BE2C (cell line): Measurements from ENCODE around the gene CHRNE.

Experiments
- DNase-seq: peaks from one replicate; pipeline ENCODE4 v3.0.0-alpha.2; 2020
- H3K27me3 ChIP-seq: fragments of 250-450 bp; sonication (Bioruptor Pico); 2 replicates; pipeline ENCODE4 v1.5.1; 2020; ENCODE audit warnings: mild to moderate bottlenecking
- H3K36me3 ChIP-seq: fragments of 250-450 bp; sonication (Bioruptor Pico); 2 replicates; pipeline ENCODE4 v1.5.1; 2020; ENCODE audit warnings: mild to moderate bottlenecking
- H3K4me1 ChIP-seq: fragments of 250-450 bp; sonication (Bioruptor Pico); 2 replicates; pipeline ENCODE4 v1.5.1; 2020
- H3K4me3 ChIP-seq: 2 replicates; pipeline ENCODE4 v1.5.1; 2011; ENCODE audit warnings: low read depth, low read length
- H3K9me3 ChIP-seq: fragments of 250-450 bp; sonication (Bioruptor Pico); 2 replicates; pipeline ENCODE4 v1.5.1; 2020
- TF ChIP-seq, protein P1 (sequence below): IDR thresholded peaks from 2 replicates; pipeline ENCODE4 v1.5.1; 2012; ENCODE audit warnings: mild to moderate bottlenecking, low read depth, low read length

The CHRNE gene

DNA sequence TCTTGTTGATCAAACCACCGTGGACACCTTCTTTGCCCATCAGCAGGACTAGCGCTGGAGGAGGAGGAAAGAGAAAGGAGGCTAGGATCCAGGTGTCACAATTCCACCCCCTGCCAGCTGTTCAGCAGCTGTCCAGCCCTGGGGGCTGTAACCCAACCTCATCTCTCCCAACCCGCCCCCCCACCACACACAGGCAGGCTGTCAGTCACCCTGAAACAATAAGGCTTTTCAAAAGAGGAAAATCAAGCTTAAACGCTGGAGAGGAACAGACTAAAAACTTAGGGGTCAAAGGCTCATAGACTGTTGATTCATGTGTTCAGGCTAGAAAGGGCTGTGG lies 43.0 kb upstream of the CHRNE start:
- TF ChIP-seq, protein P1, sequence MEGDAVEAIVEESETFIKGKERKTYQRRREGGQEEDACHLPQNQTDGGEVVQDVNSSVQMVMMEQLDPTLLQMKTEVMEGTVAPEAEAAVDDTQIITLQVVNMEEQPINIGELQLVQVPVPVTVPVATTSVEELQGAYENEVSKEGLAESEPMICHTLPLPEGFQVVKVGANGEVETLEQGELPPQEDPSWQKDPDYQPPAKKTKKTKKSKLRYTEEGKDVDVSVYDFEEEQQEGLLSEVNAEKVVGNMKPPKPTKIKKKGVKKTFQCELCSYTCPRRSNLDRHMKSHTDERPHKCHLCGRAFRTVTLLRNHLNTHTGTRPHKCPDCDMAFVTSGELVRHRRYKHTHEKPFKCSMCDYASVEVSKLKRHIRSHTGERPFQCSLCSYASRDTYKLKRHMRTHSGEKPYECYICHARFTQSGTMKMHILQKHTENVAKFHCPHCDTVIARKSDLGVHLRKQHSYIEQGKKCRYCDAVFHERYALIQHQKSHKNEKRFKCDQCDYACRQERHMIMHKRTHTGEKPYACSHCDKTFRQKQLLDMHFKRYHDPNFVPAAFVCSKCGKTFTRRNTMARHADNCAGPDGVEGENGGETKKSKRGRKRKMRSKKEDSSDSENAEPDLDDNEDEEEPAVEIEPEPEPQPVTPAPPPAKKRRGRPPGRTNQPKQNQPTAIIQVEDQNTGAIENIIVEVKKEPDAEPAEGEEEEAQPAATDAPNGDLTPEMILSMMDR, result no peak
- Histone ChIP-seq H3K27me3 (no peaks in the 10 kb centered on the region), H3K4me3 (peak overlapping the region; percentile 77; the same call in 1 of the 2 replicates), H3K4me1 (peaks cover 4% of the 10 kb centered on the region), H3K36me3 (peaks cover 24% of the 10 kb centered on the region), H3K9me3 (no peaks in the 10 kb centered on the region)
- no peak for DNase-seq

DNA sequence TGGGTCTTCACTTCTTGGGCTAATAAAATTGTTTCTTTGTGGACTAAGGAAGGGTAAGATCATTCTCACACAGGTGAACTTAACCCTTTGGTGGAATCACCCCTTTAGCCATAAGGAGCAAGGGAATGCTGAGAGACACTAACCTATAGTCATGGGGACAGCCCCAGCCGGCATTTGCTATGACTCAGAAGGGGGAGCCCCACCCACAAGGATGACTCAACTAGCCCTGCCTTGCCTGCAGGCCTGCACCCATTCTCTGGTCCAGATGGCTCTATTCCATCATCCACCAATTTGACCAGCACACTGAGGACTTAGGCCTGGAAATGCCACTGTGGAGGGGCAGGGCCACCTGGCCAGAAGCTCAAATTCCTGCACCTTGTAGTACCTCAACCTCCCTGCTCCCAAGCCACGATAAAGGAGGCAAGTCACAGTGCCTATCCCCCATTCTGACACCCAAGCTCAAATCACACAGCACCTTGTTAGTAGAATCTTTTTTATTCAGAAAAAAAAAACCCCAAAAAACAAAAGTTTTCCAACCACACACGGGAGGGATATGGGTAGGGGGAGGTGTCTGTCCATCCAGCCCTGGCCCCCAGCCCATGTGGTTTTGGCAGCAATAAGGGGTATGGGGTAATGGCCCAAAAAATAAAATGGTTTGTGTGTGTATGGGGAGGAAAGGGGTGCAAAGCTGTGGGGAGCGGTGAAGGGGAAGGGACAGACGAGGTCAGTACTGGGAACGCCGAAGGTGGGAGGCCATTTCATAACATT lies 42.5 kb upstream of the CHRNE start:
- peak; percentile 69 for DNase-seq
- no peaks in the 10 kb centered on the region; the same call in none of the 2 replicates for H3K4me1 ChIP-seq
- TF ChIP-seq, protein P1, result no peak
- H3K4me3 ChIP-seq, result no peak overlapping the region
- no peaks in the 10 kb centered on the region for H3K27me3 ChIP-seq
- no peaks in the 10 kb centered on the region for H3K9me3 ChIP-seq
- H3K36me3 ChIP-seq, result peaks cover 24% of the 10 kb centered on the region

DNA sequence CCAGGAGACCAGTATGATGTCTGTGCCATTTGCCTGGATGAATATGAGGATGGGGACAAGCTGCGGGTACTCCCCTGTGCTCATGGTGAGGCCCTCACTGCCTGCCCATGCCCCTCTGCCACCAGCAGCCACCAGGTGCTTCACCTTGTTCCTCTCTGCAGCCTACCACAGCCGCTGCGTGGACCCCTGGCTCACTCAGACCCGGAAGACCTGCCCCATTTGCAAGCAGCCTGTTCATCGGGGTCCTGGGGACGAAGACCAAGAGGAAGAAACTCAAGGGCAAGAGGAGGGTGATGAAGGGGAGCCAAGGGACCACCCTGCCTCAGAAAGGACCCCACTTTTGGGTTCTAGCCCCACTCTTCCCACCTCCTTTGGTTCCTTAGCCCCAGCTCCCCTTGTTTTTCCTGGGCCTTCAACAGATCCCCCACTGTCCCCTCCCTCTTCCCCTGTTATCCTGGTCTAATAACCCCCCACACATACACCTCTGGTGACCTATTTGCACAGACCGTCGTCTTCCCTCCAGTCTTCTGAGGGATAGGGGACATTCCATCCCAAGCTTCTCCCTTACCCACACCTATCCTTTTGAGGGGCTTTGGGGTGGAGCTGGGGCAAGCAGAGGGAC lies 41.8 kb upstream of the CHRNE start:
- TF ChIP-seq, protein P1, result no peak
- no peak overlapping the region for H3K4me3 ChIP-seq
- no peaks in the 10 kb centered on the region for H3K27me3 ChIP-seq
- H3K4me1 ChIP-seq, result no peaks in the 10 kb centered on the region; the same call in 1 of the 2 replicates
- H3K36me3 ChIP-seq, result peaks cover 24% of the 10 kb centered on the region
- no peak for DNase-seq
- H3K9me3 ChIP-seq, result no peaks in the 10 kb centered on the region

DNA sequence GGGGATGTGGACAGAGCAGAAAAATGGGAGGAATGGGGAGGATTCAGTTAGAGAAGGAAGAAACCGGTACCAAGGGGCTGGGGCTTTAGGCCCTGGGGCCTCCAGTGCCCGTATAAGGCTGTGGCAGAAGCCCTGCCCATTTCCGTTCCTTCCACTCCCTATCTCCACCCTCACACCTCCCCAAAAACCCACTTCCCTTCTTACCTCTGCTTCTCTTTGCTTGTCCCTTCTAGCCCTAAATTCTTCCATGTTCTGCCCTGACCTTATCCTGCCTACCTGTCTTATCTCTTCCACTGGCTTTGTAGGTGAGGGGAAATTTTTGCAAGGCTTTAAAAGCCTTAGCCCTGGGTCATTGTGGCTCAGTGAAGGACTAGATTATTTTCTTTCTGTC lies 41.3 kb upstream of the CHRNE start:
- no peak for DNase-seq
- Histone ChIP-seq H3K4me3 (no peak overlapping the region), H3K36me3 (peaks cover 24% of the 10 kb centered on the region), H3K27me3 (no peaks in the 10 kb centered on the region), H3K9me3 (no peaks in the 10 kb centered on the region), H3K4me1 (no peaks in the 10 kb centered on the region; the same call in 1 of the 2 replicates)
- TF ChIP-seq, protein P1, result no peak

DNA sequence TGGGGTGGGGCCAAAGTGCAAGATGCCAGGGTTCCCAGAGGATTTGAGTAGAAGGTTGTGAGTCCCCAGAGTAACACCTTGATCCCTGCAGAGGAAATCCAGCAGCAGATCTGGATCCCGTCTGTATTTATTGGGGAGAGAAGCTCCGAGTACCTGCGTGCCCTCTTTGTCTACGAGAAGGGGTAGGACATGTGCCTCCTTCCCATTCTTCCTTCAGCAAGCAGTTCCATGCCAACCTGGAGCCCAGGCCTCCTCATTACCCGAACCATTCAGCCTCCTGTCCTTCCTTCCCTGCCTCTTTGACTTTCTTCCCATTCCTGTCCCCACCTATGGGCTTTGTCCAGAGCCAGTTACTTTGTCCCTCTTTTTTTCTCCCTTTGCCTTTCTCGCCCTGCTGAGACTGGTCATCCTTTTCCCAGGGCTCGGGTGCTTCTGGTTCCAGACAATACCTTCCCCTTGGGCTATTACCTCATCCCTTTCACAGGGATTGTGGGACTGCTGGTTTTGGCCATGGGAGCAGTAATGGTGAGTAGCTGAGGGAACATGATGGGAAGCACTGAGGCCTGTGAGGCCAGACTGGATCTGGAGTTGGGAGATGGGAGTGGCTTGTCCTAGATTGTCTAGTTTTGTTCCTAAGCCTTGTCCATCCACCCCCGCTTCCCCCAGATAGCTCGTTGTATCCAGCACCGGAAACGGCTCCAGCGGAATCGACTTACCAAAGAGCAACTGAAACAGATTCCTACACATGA lies 40.0 kb upstream of the CHRNE start:
- no peak overlapping the region for H3K4me3 ChIP-seq
- H3K36me3 ChIP-seq, result peaks cover 24% of the 10 kb centered on the region
- no peaks in the 10 kb centered on the region; the same call in 1 of the 2 replicates for H3K4me1 ChIP-seq
- TF ChIP-seq, protein P1, result no peak
- H3K27me3 ChIP-seq, result no peaks in the 10 kb centered on the region
- no peaks in the 10 kb centered on the region for H3K9me3 ChIP-seq
- DNase-seq, result no peak

DNA sequence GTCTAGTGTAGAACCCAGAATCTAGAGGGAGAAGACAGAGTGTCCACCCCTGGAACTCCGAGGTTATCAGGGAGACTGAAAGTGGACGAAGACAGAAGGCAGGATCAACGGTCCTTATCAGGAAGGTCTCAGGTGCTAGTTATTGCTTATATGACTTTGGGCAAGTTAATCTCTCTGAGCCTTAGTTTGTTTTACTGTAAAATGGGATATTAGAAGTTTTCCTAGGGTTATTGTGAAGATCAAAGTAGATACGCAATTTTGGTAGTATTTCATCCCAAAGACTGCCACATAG lies 38.4 kb upstream of the CHRNE start:
- TF ChIP-seq, protein P1, result no peak
- no peak for DNase-seq
- no peaks in the 10 kb centered on the region; the same call in 1 of the 2 replicates for H3K4me1 ChIP-seq
- H3K27me3 ChIP-seq, result no peaks in the 10 kb centered on the region
- H3K9me3 ChIP-seq, result no peaks in the 10 kb centered on the region
- peaks cover 18% of the 10 kb centered on the region for H3K36me3 ChIP-seq
- peak overlapping the region; percentile 86 for H3K4me3 ChIP-seq
